Measurements from ENCODE around the gene ZNF681. TPM values are rescaled to one million over a fixed set of nuclear protein-coding genes. Genes with fewer than 3 reads are reported as not detected.

The ZNF681 gene
- total RNA-seq, result 0.81 and 2.5 TPM in 2 replicates

GRCh38 chr19:23758187-23759074 is at the start of gene ZNF681:
ZNF681 (minus strand) TSS chr19:23758891; CDS start chr19:23758749, 142 bp downstream.

Other genes with a start within 250 kb of the ZNF681 start
- gene ZNF675, start 71.7 kb downstream of the ZNF681 start, total RNA-seq, result 5.2 and 13.8 TPM in 2 replicates
- 2.9 and 5.7 TPM in 2 replicates for gene ZNF726, start 156.0 kb upstream of the ZNF681 start, total RNA-seq

All from bladder microvascular endothelial cell (primary cell).